Muscle of leg (tissue), 11 donors: Measurements from ENCODE around the gene ITPR3. TPM values are rescaled to one million over a fixed set of nuclear protein-coding genes. Genes with fewer than 3 reads are reported as not detected.

Experiments used
- DNase-seq: peaks from one replicate; pipeline ENCODE4 v3.0.0; 2013
- H3K27ac ChIP-seq: one replicate; pipeline ENCODE4 v1.5.1; 2013; ENCODE audit warnings: mild to moderate bottlenecking, low read length, control low read depth
- H3K27me3 ChIP-seq: one replicate; pipeline ENCODE4 v1.6.1; 2013; ENCODE audit warnings: low read length; ENCODE audit not compliant: control insufficient read depth, insufficient read depth
- H3K36me3 ChIP-seq: one replicate; pipeline ENCODE4 v1.6.1; 2013; ENCODE audit warnings: low read length; ENCODE audit not compliant: control insufficient read depth, insufficient read depth
- H3K4me1 ChIP-seq: one replicate; pipeline ENCODE4 v1.6.1; 2013; ENCODE audit warnings: low read length; ENCODE audit not compliant: control insufficient read depth, insufficient read depth
- H3K4me3 ChIP-seq: one replicate; pipeline ENCODE4 v1.5.1; 2013; ENCODE audit warnings: low read length, control low read depth
- H3K9me3 ChIP-seq: replicated peaks from 2 replicates; pipeline ENCODE4 v1.6.1; 2013; ENCODE audit warnings: low read depth, low read length; ENCODE audit not compliant: control insufficient read depth
- WGBS: methylation state at CpG from one replicate; pipeline ENCODE4 v1.1.5; 2013; ENCODE audit warnings: missing lambda C conversion rate; ENCODE audit not compliant: insufficient coverage; 5-methylcytosine and 5-hydroxymethylcytosine counted together
- polyA plus RNA-seq, 8 donors: library from polyadenylated mRNA; unstranded; fragments of 120-200 nt; gene quantifications; one replicate each; pipeline versions ENCODE4 v1.2.1 to v1.2.3, GENCODE V29; 2013; ENCODE audit warnings: inconsistent platforms in 1 of 8, low replicate concordance in 1 of 8; ENCODE audit not compliant: insufficient read length in 8 of 8, insufficient read depth in 1 of 8
- total RNA-seq: library from RNA; stranded (reverse); fragments of 120-200 nt; gene quantifications from one replicate; pipeline ENCODE4 v1.2.4, GENCODE V29; 2013

ITPR3 gene
- total and polyA plus RNA-seq, 9 donors: 4.1 to 15.9 (median 9.2) TPM

- no peak overlapping the region for H3K27ac ChIP-seq
- DNase-seq: peak; percentile 77
- H3K36me3 ChIP-seq: peaks cover 25% of the 10 kb centered on the region
- no peaks in the 10 kb centered on the region for H3K9me3 ChIP-seq
- peaks cover 19% of the 10 kb centered on the region for H3K4me1 ChIP-seq
- H3K27me3 ChIP-seq: no peaks in the 10 kb centered on the region
- no peak overlapping the region for H3K4me3 ChIP-seq
- WGBS: no CpG with 5 or more reads among the region's 5 CpGs
Observed at GRCh38 chr6:33672808-33673207, 51.7 kb downstream of the ITPR3 start.

GRCh38 chr6:33673851-33674250 is 52.7 kb downstream of the ITPR3 start:
- Histone ChIP-seq H3K27ac (no peak overlapping the region), H3K36me3 (peaks cover 19% of the 10 kb centered on the region), H3K9me3 (no peaks in the 10 kb centered on the region), H3K27me3 (no peaks in the 10 kb centered on the region), H3K4me3 (no peak overlapping the region), H3K4me1 (peaks cover 19% of the 10 kb centered on the region)
- 20% methylated on average over 3 of the region's 7 CpGs for WGBS
- DNase-seq: no peak

- no peaks in the 10 kb centered on the region for H3K9me3 ChIP-seq
- H3K4me1 ChIP-seq: peaks cover 19% of the 10 kb centered on the region
- no peak for DNase-seq
- H3K4me3 ChIP-seq: no peak overlapping the region
- H3K36me3 ChIP-seq: peaks cover 19% of the 10 kb centered on the region
- WGBS: 95% methylated on average over 7 of the region's 7 CpGs
- H3K27ac ChIP-seq: no peak overlapping the region
- H3K27me3 ChIP-seq: no peaks in the 10 kb centered on the region
Observed at GRCh38 chr6:33675968-33676367, 54.8 kb downstream of the ITPR3 start.

- H3K4me3 ChIP-seq: no peak overlapping the region
- no peak for DNase-seq
- H3K9me3 ChIP-seq: no peaks in the 10 kb centered on the region
- peaks cover 19% of the 10 kb centered on the region for H3K36me3 ChIP-seq
- H3K27ac ChIP-seq: no peak overlapping the region
- 44% methylated on average over 11 of the region's 15 CpGs for WGBS
- peaks cover 19% of the 10 kb centered on the region for H3K4me1 ChIP-seq
- H3K27me3 ChIP-seq: no peaks in the 10 kb centered on the region
Observed at GRCh38 chr6:33676416-33677142, 55.5 kb downstream of the ITPR3 start.

- Histone ChIP-seq H3K4me1 (peaks cover 19% of the 10 kb centered on the region), H3K4me3 (no peak overlapping the region), H3K9me3 (no peaks in the 10 kb centered on the region), H3K27ac (peak overlapping the region; percentile 67), H3K27me3 (no peaks in the 10 kb centered on the region), H3K36me3 (peaks cover 20% of the 10 kb centered on the region)
- WGBS: 34% methylated on average over 5 of the region's 8 CpGs
- DNase-seq: peak; percentile 79
Observed at GRCh38 chr6:33677143-33677660, 56.1 kb downstream of the ITPR3 start.

GRCh38 chr6:33677689-33678088 is 56.6 kb downstream of the ITPR3 start:
- Histone ChIP-seq H3K27ac (no peak overlapping the region), H3K4me3 (no peak overlapping the region), H3K9me3 (no peaks in the 10 kb centered on the region), H3K4me1 (peaks cover 19% of the 10 kb centered on the region), H3K27me3 (no peaks in the 10 kb centered on the region), H3K36me3 (peaks cover 22% of the 10 kb centered on the region)
- 80% methylated on average over 2 of the region's 2 CpGs for WGBS
- DNase-seq: no peak

GRCh38 chr6:33678233-33678931 is 57.3 kb downstream of the ITPR3 start:
- Histone ChIP-seq H3K27ac (no peak overlapping the region), H3K27me3 (no peaks in the 10 kb centered on the region), H3K36me3 (peaks cover 22% of the 10 kb centered on the region), H3K4me3 (no peak overlapping the region), H3K4me1 (peaks cover 12% of the 10 kb centered on the region), H3K9me3 (no peaks in the 10 kb centered on the region)
- no peak for DNase-seq
- 84% methylated on average over 18 of the region's 24 CpGs for WGBS

GRCh38 chr6:33678932-33679490 is 57.9 kb downstream of the ITPR3 start:
- H3K4me3 ChIP-seq: no peak overlapping the region
- no peaks in the 10 kb centered on the region for H3K9me3 ChIP-seq
- H3K27ac ChIP-seq: no peak overlapping the region
- H3K27me3 ChIP-seq: no peaks in the 10 kb centered on the region
- 73% methylated on average over 12 of the region's 12 CpGs for WGBS
- no peak for DNase-seq
- peaks cover 12% of the 10 kb centered on the region for H3K4me1 ChIP-seq
- peaks cover 22% of the 10 kb centered on the region for H3K36me3 ChIP-seq

GRCh38 chr6:33679761-33680160 is 58.6 kb downstream of the ITPR3 start:
- Histone ChIP-seq H3K4me3 (no peak overlapping the region), H3K36me3 (peaks cover 22% of the 10 kb centered on the region), H3K4me1 (peaks cover 12% of the 10 kb centered on the region), H3K9me3 (no peaks in the 10 kb centered on the region), H3K27ac (no peak overlapping the region), H3K27me3 (no peaks in the 10 kb centered on the region)
- no peak for DNase-seq
- 90% methylated on average over 16 of the region's 20 CpGs for WGBS

GRCh38 chr6:33682341-33682740 is 61.2 kb downstream of the ITPR3 start:
- Histone ChIP-seq H3K27me3 (no peaks in the 10 kb centered on the region), H3K9me3 (no peaks in the 10 kb centered on the region), H3K4me1 (peaks cover 5% of the 10 kb centered on the region), H3K36me3 (peaks cover 26% of the 10 kb centered on the region), H3K27ac (no peak overlapping the region), H3K4me3 (no peak overlapping the region)
- DNase-seq: no peak
- 88% methylated on average over 13 of the region's 13 CpGs for WGBS
